Superior temporal gyrus (tissue), 1 donor: Measurements from ENCODE around the gene C12orf76.

Experiments used
- DNase-seq: peaks from one replicate; pipeline ENCODE4 v3.0.0-alpha.2; 2016; ENCODE audit errors: extremely low spot score

Gene C12orf76

GRCh38 chr12:109995686-109996482, 52.4 kb downstream of the C12orf76 start, which contains the start of gene GIT2:
Gene GIT2, minus strand, starts transcription at chr12:109996368. Its CDS starts 144 bp downstream, at chr12:109996224.
- DNase-seq = peak; percentile 98

DNA sequence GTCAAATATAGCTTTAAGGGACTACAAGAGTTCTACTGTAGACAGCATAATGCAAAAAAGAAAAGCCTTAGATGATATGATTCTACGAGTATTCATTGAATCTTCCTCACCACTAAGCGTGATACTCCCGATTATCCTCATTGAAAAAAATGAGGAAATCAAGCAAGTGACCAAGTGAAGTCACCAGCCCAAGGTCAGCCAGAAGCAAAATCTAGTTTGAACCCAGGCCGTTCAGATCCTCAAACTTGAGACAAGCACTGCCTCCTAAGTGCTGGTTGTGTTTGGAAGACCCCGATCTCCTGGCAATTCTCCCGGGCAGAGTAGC, 53.0 kb downstream of the C12orf76 start:
- DNase-seq = peak; percentile 39

- peak; percentile 18 for DNase-seq
Measured at GRCh38 chr12:109994401-109995175, 53.7 kb downstream of the C12orf76 start.

GRCh38 chr12:109993091-109993490, 55.2 kb downstream of the C12orf76 start:
- DNase-seq = no peak

- no peak for DNase-seq
Measured at GRCh38 chr12:109991586-109991985, 56.7 kb downstream of the C12orf76 start.
